HL-60/S4 treated with phorbol 12-myristate 13-acetate at 8.2 ng/mL for 4 days and 3 days (cell line): ENCODE results near the gene STYX.

Experiments used
- in situ Hi-C: fragments of 300-500 bp; cut with MboI; formaldehyde crosslinking; loops from 2 replicates; pipeline ENCODE4 v1.15.0; 2022; ENCODE audit warnings: low sequenced_read_pairs

Gene STYX

DNA sequence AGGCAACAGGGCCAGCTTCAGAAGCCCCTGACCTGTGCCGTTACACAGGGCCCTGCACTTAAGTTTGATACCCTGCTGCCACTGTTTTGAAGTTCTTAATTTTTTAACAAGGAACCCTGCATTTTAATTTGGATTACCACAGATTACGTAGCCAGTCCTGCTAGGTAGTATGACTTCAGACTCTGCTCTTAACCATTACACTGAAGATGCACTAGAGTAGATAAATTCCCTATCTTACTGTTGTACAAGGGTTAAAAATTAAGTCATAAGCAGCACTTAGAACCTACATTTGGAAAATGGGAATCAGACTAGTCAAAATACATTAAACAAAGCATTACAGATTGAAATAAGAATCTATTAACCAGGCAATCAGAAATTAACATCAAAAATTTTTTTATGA lies 59.2 kb downstream of the STYX start:
- in situ Hi-C loops: no loop called here

DNA sequence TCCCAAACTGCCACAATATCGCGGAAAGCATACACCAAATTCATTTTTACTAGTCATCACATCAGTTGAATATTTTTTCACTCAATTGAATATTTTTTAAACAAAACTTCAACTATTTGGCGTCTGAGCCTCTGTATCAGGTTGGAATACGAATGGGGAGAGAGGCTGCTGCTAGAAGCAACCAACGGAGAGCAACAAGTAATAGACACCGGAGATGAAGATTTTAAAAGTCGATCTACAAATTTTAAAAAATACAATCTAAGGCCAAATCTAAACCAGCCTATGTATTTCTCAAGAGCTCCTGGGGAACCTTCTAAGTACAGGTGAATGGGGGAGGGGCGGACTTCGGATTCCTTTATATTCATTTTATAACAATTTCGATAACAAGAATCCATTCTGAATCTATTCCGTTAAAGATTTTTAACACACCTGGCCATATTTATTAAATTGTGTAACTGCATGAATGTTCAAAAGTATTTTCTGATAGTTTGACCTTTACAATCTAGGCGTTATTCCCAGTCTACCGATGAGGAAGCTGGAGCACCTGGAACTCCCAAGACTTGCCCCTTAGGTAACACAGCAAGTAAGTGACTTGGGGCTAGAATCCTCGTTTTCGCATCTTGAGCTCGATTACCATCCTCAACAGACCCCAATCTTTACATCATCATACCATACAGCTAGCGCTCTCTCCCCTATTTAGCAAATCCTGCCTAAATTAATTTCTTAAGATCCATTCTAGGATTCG lies 60.2 kb downstream of the STYX start:
- in situ Hi-C loops: no loop called here

DNA sequence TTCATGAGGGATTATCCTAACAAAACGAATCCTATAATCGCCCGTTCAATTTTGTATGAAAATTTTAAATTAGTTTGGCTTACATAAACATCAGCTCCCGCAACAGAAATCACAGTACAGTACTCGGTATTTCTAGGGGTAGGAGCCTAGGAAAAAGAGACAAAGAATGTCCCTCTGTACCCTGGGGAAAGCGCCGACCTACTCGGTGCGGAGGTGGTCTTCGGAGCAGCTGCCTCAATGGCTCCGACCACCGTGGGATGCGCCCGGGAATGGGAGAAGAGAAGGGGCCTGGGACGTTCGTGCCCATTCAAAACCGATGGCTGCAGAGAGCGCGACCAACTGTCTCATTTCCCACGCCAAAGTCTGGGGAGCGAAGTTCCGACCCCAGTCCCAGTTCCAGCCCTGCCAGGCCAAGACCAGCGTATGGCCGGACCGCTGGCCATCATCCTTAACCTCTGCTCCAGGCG lies 60.8 kb downstream of the STYX start:
- in situ Hi-C loops: no loop called here

DNA sequence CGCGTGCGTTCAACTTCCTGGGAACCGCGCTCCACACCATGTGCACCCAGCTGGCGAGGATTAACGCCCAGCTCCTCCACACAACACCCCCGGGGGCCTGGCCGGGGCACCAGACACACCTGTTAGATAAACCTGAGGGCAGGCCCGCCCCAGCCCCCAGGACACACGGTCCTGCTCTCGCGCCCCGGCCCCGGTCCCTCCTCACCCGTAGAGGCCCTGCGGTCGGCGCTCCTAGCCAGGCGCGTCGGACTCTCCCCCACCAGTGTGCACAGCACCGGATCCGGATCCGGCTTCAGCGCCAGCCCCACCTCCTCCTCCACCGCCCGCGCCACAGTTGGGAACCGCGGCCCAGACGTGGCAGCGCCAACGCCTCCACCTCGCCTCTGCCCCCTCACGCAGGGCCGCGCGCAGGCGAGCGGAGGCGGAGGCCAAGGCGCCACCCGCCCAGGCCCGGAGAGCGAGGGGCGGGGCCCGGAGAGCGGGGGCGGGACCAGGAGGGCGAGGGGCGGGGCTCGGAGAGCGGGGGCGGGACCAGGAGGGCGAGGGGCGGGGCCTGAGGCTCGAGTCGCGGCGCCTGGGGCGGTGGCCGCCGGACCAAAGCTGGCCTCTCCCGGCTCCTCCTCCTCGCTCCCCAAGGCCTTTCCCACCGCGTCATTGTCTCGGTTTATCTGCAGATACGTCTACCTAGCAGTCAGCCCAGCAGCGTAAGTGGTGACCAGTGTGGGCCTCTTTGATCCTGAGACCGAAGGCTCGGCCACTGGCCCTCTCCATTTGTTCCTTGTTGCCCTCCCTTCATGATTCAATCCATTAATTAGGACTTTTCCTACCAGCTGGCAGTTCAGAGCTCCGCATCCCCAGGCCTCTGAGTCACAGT lies 61.5 kb downstream of the STYX start, which contains the start of gene GNPNAT1:
Gene GNPNAT1 (minus strand): TSS at position 385 of the 874 bp plus-strand sequence. CDS start 6,957 bp downstream, outside the sequence.
- in situ Hi-C loops: no loop called here

DNA sequence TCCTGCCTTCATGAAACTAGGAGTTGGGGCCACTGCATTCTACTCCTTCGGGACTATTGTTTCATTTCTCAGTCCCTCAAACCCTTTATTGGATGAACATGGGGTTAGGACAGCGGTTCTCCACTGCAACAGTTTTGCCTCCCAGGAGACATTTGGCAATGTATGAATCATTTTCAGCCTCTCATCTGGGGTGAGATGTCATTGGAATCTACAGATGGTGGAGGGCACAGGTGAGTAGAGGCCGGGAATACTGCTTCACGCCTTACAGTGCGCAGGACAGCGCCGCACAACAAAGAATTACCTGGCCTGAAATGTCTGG lies 62.1 kb downstream of the STYX start:
- in situ Hi-C loops: no loop called here

DNA sequence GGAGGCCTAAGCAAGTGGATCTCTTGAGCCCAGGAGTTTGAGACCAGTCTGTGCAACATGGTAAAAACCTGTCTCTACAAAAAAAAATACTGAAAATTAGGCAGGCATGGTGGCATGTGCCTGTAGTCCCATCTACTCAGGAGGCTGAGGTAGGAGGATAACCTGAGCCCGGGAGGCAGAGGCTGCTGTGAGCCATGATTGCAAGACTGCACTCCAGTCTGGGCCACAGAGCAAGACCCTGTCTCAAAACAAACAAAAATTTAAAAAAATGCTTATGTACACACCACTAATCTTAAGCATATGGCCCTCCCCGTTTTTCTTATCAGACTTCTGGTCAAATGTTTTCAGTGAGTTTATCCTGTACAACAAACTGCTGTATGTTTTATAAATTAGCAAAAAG lies 63.1 kb downstream of the STYX start:
- in situ Hi-C loops: no loop called here

DNA sequence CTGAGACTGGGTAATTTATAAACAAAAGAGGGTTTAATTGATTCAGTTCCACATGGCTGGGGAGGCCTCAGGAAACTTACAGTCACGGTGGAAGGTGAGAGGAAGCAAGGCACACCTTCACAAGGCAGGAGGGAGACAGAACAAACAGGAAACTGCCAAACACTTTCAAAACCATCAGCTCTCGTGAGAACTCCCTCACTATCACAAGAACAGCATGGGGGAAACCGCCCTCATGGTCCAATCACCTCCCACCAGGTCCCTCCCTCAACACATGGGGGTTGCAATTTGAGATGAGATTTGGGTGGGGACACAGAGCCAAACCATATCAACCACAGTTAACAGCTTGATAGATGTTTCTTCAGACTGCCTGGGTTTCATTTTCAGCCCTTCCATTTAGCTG lies 67.7 kb downstream of the STYX start:
- in situ Hi-C loops: no loop called here

DNA sequence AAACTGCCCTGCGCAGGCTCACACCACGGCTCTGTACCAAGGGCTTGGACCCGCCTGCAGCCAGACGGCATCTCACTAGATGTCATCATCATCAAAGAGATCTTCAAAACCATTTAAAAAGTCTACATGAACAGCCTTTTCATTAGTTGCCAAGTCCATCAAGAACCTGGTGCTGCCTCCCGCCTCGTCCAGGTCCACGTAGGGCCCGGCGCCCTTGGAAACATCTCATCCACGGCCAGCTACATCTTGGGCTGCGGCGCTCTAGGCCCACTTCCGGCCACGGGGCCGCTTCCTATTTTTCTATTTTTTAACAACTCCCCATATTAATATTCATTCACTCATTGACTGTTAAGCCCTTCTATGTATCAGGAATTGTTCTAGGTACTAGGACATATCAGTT lies 68.9 kb downstream of the STYX start:
- in situ Hi-C loops: no loop called here

DNA sequence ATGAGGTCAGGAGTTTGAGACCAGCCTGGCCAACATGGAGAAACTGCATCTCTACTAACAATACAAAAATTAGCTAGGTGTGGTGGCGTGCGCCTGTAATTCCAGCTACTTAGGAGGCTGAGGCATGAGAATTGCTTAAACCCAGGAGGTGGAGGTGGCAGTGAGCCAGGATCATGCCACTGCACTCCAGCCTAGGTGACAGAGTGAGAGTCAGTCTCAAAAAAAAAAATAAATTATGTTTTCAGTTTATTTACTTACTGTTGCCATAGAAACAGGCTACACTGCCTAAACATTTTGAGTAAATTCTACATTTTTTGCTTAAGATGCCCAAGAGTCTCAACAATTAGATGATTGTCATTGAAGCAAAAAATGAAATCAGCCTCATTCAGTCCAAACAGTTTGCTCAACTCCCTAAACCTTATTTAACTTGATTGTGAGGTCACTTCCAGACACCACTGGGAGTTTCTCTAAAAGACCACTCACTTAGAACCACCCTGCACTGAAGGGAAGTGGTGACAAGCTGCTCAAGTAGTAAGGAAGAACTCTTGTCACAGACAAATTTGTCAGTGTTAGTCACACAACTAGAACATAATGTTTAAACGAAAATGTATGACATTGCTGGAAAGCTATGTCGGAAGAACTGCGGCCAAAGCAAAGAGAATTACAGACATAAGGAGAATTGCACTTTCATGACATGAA lies 71.2 kb downstream of the STYX start:
- in situ Hi-C loops: no loop called here

DNA sequence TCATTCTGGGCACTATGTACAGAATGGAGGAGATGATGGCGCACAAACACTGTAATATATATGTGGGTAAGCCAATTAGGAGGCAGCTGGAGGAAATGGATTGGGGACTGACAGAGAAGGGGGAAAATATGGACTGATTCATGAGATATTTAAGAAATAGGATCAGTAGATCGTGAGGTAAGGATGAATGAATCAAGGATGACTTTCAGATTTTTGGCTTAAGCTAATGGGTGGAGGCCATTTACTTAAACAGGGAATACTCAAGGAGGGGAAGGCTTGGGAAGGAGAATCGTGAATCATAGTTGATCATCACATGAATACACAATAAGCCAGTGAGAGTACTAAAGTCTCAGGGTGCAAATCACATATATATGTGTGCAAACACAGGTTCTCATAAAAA lies 72.6 kb downstream of the STYX start:
- in situ Hi-C loops: no loop called here

DNA sequence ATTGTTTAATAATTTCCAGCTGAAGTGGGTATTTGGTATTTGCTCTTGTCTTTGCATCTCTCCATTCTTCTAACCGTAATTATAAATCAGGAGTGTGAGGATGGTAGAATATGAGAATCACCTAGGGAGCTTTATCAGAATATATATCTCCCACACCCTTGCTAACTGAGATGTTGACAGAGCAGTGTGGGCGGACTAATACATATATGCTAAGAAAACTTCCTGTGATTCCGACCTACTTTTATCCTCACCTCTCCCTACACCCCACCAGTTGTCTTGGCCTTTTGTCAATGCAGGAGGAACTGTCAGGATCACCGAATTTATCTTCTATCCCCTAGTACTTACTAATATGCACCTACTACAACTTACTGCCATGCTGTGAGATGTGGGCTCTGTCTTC lies 76.1 kb downstream of the STYX start:
- in situ Hi-C loops: no loop called here

DNA sequence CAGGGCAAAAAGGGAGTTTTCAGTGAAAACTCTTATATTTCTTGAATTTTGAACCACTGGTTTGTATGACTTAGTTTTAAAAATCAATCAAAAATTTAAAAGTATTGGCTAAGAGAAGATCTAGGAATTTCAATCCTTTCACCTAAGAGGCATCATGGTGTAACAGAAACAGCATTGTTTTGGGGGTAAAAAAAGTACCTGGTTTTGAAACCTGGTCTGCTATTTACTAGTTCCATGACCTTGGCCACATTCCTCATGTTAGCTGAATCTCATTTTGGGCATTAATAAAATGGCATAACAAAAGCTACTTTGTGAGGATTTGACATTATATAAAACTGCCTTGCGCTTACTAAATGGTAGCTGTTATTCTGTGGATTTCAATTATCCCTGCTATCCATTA lies 78.1 kb downstream of the STYX start:
- in situ Hi-C loops: no loop called here

DNA sequence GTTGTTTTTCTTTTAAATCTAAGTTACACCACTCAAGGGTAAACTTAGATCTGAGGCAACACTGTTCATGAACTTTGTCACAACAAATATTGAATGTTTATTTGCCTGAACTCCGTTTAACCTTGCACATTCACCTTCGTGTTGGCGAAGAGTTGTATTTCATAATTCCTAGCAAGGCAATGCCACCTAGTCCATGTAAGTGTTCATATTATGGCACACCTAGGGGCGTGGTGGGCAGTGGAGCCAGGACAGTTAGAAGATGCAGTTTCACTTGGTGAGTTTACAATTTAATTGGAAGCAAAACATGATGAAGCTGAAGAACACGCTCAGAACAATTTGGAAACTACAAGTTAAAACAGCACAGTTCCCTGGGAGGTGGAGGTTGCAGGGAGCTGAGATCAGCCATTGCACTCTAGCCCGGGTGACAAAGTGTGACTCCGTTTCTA lies 91.9 kb downstream of the STYX start:
- in situ Hi-C loops: no loop called here

DNA sequence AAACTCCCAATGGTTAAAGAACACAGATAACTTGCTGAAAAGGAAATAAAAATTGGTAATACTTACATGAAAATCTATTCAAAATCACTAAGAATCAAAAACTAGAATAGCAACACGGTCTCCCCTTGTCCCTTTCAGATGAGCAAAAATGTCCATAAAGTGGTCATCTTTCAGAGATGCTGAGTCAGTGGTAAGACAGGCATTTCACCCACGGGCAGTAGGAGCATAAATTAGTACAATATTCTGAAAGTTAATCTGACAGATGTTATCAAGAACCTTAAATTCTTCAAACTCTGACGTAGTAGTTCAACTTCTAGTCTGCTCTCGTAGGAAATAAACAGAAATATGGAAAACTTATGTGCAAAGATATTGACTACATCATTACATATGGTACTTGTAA lies 94.5 kb downstream of the STYX start:
- in situ Hi-C loops: no loop called here
